GM19240 (cell line): Measurements from ENCODE around the gene KNOP1.

Experiments used
- DNase-seq: peaks from one replicate; pipeline ENCODE4 v3.0.0; 2011; ENCODE audit warnings: low spot score; ENCODE audit not compliant: insufficient read length

Gene KNOP1

GRCh38 chr16:19707569-19708295 is 10.3 kb downstream of the KNOP1 start:
- DNase-seq, result no peak

DNA sequence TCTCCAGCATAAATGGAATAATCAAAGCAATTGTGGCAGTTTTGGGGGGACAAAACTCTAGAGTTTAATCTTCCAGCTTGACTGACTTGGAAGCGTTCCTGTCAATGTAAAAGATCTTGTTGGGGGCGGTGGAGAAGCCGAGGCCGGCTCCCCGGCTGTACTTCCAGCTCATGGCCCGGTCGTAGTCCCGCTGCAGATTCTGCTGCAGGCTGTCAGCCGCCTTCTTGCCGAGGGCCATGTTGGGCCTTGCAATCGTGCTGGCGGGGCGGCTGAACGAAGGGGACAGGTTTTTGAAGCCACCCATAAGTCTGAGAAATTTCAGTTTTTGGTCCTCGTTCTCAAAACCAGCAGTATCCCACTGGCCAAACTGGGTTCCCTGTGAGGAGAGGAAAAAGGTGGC is 11.2 kb downstream of the KNOP1 start:
- no peak for DNase-seq

GRCh38 chr16:19705843-19706242 is 12.2 kb downstream of the KNOP1 start:
- no peak for DNase-seq

DNA sequence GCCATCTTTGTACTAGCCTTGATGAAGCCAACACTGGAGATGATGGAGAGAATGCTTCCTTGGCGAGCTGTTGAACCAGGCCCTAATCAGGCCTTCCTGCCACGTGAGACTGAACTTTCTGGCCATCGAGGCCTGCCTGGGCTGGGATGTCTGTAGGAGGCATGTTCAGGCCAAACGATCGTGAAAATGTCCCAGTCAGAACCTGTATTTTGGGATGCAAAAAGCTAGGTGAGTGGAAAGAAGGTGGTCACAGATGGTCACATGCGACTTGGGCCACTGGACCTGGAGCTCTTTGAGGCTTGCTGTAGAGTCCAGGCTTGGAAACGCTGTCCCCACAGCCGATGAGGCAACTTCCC is 12.9 kb downstream of the KNOP1 start:
- no peak for DNase-seq

GRCh38 chr16:19704321-19705145 is 13.5 kb downstream of the KNOP1 start:
- no peak for DNase-seq

GRCh38 chr16:19703172-19703889 is 14.7 kb downstream of the KNOP1 start:
- DNase-seq, result no peak

- DNase-seq, result no peak
Measured at GRCh38 chr16:19701091-19701490, 16.9 kb downstream of the KNOP1 start.

DNA sequence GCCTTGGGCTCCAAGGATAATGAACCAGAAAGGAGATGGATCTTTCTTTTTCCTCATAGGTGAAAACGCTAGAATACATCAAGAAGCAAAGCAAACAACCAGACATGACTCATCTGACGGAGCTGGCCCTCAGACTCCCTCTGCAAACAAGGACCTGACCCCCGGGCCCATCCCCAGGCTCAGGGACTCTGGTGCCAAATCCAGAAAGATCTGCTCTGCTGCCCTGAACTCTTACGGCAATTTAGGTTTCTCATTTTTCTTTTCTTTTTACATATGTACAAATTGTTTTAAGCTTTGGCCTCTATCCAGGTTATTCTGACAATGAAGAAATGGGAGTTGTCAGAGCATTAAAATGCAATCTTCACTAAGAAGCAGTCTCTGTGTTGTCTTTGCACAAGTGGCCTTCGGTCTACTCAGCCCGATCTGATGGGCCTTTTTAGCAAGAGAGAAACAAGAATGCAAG is 17.7 kb downstream of the KNOP1 start:
- DNase-seq, result no peak

DNA sequence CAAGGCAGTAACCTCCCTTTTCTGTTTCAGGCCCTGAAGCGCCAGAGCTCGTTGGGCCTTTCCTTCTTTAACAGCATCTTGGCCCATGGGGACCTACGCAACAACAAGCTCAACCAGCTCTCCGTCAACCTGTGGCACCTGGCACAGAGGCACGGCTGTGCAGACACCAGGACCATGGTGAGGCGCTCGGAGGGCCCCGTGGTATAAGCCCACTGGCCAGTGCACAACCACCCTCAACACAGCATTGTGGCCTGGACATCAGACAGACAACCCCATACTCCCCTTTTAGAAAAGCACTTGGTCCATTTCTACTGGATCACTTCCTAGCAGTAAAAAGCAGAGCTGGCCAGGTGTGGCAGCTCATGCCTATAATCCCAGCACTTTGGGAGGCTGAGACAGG is 18.6 kb downstream of the KNOP1 start:
- DNase-seq, result no peak

DNA sequence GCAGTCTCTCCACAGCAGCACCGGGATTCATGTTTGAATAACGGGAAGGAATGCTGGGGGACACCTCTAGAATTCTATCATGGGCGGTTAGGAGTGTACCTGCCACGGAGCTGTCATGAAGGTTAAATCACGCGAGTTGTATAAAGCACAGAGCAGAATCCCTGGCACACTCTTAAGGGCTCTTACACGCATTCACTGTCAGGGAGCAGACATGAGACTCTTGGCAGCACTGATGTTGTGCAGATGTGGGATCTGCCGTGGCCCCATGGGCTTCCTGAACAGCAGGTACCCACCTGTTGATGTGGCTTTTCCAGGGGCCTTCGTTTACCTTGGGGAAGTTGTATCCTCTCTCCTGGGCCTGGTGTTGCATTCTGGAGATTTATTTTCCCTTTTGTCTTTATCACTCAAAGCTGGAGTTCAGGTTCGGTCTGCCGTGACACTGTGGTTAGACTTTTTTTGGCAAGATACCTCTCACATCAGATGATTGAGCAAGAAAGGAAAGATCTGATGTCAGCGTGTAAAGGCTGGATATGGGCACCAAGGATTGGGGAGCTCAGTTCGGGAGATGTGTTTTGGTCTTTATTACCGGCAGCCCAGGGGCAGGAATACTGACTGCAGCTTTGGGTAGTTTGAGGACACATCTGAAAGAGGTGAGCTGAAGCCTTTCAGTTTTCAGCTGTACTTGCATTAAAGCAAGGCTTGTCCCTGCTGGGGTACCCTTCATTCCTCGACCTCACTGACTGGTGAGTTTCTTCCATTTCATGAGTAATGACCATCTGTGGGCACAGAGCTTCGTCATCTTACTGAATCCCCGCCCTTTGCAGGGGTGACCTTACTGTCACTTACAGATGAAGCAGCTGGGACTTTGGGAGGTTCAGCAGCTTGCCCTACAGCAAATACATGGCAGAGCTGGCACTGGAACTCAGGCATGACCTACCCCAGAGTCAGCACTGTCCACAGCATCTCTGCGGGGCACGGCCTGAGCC is 19.3 kb downstream of the KNOP1 start:
- DNase-seq, result no peak

- no peak for DNase-seq
Measured at GRCh38 chr16:19697756-19698318, 20.2 kb downstream of the KNOP1 start.

DNA sequence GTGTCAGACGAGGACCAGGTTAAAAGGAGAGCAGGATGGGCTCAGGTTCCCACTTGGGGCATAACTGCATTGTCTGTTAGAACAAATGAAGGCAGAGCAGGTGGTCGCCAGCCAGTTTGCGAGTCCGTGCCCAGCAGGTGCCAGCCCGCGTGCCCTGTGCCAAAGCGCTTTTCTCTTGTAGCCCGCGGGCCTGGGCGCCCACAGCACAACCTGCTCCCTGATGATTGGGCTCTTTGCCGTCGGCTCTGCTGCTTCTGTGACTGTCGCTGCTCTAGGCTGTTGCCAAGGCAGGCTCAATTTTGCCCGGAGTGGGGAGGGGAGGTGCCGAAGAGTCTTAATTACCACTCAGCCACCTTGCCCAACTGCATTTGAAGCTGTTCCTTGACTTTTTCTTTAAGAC is 21.1 kb downstream of the KNOP1 start:
- no peak for DNase-seq

GRCh38 chr16:19696328-19696727 is 21.7 kb downstream of the KNOP1 start:
- no peak for DNase-seq

DNA sequence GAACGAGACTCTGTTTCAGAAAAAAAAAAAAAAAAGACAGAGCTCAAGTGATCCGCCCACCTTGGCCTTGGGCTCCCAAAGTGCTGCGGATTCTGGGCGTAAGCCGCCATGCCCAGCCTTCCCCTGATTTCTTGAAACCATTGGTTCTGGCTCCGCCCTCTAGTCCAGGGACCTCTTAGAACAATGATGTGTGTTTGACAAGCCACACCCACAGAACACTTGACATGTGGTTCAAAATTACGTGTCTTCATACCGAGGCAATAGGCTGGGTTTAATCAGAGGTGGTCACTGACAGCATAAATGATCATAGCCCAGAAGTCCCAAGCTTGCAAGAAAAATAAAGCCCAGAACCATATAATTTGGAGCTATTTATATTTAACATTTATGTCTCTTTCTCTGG is 23.0 kb downstream of the KNOP1 start:
- DNase-seq, result no peak

GRCh38 chr16:19691161-19691711 is 26.8 kb downstream of the KNOP1 start:
- DNase-seq, result no peak

GRCh38 chr16:19690196-19690595 is 27.8 kb downstream of the KNOP1 start:
- DNase-seq, result no peak

DNA sequence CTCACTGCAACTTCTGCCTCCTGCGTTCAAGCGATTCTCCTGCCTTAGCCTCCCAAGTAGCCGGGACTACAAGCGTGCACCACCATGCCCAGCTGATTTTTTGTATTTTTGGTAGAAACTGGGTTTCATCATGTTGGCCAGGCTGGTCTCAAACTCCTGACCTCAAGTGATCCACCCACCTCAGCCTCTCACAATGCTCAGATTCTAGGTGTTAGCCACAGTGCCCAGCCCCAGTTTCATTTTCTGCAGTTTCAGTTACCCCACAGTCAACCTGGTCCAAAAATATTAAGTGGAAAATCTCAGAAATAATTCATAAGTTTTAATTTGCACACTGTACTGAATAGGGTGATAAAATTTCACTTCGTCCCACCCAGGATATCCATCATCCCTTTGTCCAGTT is 28.7 kb downstream of the KNOP1 start:
- DNase-seq, result no peak

DNA sequence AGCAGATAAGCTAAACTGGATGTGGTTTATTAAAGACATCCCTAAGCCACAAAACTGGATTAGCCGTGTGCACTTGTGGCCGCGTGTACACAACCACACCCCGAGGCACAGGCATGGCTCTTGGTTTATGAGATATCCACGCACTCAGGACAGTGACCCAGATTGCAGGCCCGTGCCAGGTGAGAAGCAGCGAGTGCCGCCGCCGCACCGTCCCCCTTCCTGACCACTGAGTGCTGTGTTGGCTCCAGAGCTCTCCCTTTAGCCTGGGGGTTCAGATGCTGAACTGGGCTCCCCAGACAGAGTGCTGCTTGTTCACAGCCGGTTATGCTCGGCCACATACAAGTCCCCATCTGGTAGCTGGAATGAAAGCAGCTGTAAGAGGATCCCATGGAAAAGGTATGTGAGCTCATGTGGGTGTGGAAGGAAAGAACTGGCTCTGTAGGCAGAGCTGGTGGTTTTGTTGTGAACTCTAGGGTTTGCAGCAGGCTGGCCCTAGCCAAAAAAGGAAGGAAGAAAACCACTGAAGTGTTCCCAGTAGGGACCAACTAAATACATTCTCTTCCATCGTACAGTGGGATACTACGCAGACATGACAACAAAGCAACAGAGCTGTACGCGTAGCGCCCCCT is 29.5 kb downstream of the KNOP1 start:
- no peak for DNase-seq

DNA sequence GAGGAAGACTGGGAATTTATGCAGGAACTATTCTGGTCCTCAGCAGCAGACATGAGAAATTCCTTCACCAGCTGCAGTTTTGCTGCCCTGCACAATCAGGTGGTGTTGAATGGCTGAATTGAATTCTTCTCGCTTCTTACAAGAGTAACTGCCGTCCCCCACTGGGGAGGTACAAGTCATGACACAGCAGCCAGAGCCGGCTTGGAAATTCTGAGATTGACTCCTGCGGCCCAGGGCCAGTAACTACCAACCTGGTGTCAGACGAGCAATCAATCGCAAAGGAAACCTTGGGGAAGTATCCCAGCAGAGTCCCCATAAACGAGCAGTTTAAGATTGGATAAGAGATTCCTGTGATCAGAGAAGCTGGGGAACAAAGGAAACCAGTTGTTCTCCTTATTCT is 30.7 kb downstream of the KNOP1 start:
- no peak for DNase-seq

DNA sequence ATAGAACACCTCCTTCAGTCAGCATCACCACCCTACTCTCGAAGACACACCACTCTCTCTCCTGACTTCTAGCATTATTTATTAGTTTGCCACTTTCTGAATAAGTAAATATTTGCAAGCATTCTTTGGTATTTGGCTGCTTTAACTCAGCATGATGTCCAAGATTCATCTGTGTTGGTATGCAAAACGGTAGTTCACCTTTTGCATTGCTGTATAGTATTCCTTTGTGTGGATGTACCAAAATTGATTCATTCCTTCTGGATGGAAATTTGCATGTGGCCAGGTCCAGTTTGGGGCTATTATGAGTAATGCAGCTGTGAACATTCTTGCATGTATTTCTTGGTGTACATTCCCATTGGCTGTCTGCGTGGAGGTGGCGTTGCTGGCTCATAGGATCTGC is 32.9 kb downstream of the KNOP1 start:
- DNase-seq, result no peak
